ENCODE data around the gene CEP55.

DNA sequence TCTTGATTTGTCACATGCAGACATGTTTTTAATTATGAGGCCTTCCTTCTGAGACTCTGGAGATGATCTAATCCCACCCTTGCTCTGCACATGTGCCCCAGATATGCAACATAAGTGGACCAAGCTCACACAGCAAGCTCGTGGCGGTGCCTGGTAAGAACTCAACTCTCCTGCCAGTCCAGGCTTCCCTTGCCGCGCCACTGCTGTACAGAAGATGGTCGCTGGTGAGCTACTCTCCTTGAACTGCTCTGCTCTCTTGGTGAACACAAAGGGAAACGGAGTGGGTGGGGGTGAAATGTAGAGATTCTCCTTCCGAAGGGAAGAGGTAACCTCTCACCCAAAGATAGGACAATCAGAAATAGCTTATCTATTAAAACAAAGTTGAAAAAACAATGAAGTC, 39.9 kb upstream of the CEP55 start:
- TF ChIP-seq, protein P1, sequence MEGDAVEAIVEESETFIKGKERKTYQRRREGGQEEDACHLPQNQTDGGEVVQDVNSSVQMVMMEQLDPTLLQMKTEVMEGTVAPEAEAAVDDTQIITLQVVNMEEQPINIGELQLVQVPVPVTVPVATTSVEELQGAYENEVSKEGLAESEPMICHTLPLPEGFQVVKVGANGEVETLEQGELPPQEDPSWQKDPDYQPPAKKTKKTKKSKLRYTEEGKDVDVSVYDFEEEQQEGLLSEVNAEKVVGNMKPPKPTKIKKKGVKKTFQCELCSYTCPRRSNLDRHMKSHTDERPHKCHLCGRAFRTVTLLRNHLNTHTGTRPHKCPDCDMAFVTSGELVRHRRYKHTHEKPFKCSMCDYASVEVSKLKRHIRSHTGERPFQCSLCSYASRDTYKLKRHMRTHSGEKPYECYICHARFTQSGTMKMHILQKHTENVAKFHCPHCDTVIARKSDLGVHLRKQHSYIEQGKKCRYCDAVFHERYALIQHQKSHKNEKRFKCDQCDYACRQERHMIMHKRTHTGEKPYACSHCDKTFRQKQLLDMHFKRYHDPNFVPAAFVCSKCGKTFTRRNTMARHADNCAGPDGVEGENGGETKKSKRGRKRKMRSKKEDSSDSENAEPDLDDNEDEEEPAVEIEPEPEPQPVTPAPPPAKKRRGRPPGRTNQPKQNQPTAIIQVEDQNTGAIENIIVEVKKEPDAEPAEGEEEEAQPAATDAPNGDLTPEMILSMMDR (IDR thresholded peaks at IDR 0.05 in 2 of 3, conservative IDR thresholded peaks at IDR 0.05 in 1 of 3; ENCODE audit: control insufficient read depth in 2 of 3, extremely low read depth in 1 of 3, insufficient read depth in 1 of 3, low read depth in 3 of 3, low read length in 3 of 3) = no peak
- TF ChIP-seq, protein P2, sequence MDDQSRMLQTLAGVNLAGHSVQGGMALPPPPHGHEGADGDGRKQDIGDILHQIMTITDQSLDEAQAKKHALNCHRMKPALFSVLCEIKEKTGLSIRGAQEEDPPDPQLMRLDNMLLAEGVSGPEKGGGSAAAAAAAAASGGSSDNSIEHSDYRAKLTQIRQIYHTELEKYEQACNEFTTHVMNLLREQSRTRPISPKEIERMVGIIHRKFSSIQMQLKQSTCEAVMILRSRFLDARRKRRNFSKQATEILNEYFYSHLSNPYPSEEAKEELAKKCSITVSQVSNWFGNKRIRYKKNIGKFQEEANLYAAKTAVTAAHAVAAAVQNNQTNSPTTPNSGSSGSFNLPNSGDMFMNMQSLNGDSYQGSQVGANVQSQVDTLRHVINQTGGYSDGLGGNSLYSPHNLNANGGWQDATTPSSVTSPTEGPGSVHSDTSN (IDR thresholded peaks at IDR 0.05; ENCODE audit: insufficient replicate concordance, low read depth, low read length) = no peak
- TF ChIP-seq FOS (IDR thresholded peaks at IDR 0.05; ENCODE audit: borderline replicate concordance, extremely low read depth, insufficient read length) (no peak), YY1 (IDR thresholded peaks at IDR 0.05; ENCODE audit: low read depth, low read length) (no peak), CHD2 (IDR thresholded peaks at IDR 0.05; ENCODE audit: borderline replicate concordance, low read depth, low read length) (no peak), CEBPB (IDR thresholded peaks at IDR 0.05; ENCODE audit: borderline replicate concordance in 1 of 2, low read depth in 2 of 2, low read length in 2 of 2) (no peak), EZH2 (IDR thresholded peaks at IDR 0.05; ENCODE audit: borderline replicate concordance, control insufficient read depth, low read depth, low read length) (no peak), CREM (IDR thresholded peaks at IDR 0.05; ENCODE audit: low read depth) (no peak), HDAC6 (IDR thresholded peaks at IDR 0.05; ENCODE audit: unreplicated experiment) (no peak), EGR1 (IDR thresholded peaks at IDR 0.05; ENCODE audit: borderline replicate concordance in 1 of 2, low read depth in 2 of 2, low read length in 2 of 2) (no peak), POLR2A (IDR thresholded peaks at IDR 0.05; ENCODE audit: low read depth, low read length) (no peak)
- TF ChIP-seq, protein P3, sequence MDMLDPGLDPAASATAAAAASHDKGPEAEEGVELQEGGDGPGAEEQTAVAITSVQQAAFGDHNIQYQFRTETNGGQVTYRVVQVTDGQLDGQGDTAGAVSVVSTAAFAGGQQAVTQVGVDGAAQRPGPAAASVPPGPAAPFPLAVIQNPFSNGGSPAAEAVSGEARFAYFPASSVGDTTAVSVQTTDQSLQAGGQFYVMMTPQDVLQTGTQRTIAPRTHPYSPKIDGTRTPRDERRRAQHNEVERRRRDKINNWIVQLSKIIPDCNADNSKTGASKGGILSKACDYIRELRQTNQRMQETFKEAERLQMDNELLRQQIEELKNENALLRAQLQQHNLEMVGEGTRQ (IDR thresholded peaks at IDR 0.05; ENCODE audit: borderline replicate concordance, low read depth, low read length) = no peak
- TF ChIP-seq, protein P4, sequence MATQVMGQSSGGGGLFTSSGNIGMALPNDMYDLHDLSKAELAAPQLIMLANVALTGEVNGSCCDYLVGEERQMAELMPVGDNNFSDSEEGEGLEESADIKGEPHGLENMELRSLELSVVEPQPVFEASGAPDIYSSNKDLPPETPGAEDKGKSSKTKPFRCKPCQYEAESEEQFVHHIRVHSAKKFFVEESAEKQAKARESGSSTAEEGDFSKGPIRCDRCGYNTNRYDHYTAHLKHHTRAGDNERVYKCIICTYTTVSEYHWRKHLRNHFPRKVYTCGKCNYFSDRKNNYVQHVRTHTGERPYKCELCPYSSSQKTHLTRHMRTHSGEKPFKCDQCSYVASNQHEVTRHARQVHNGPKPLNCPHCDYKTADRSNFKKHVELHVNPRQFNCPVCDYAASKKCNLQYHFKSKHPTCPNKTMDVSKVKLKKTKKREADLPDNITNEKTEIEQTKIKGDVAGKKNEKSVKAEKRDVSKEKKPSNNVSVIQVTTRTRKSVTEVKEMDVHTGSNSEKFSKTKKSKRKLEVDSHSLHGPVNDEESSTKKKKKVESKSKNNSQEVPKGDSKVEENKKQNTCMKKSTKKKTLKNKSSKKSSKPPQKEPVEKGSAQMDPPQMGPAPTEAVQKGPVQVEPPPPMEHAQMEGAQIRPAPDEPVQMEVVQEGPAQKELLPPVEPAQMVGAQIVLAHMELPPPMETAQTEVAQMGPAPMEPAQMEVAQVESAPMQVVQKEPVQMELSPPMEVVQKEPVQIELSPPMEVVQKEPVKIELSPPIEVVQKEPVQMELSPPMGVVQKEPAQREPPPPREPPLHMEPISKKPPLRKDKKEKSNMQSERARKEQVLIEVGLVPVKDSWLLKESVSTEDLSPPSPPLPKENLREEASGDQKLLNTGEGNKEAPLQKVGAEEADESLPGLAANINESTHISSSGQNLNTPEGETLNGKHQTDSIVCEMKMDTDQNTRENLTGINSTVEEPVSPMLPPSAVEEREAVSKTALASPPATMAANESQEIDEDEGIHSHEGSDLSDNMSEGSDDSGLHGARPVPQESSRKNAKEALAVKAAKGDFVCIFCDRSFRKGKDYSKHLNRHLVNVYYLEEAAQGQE (IDR thresholded peaks at IDR 0.05; ENCODE audit: low read depth, low read length) = no peak
- TF ChIP-seq, protein P5, sequence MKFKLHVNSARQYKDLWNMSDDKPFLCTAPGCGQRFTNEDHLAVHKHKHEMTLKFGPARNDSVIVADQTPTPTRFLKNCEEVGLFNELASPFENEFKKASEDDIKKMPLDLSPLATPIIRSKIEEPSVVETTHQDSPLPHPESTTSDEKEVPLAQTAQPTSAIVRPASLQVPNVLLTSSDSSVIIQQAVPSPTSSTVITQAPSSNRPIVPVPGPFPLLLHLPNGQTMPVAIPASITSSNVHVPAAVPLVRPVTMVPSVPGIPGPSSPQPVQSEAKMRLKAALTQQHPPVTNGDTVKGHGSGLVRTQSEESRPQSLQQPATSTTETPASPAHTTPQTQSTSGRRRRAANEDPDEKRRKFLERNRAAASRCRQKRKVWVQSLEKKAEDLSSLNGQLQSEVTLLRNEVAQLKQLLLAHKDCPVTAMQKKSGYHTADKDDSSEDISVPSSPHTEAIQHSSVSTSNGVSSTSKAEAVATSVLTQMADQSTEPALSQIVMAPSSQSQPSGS (IDR thresholded peaks at IDR 0.05; ENCODE audit: low read length) = no peak

Data from GM12878 (cell line).